CD4-positive, alpha-beta T cell treated with Interleukin-17A for 4 hours (primary cell): ENCODE measurements around the gene TXNDC17.
"Not testable (repeated sequence)": the region's sequence is repeated elsewhere in the genome, so short reads cannot be mapped to it uniquely, and the experiment has no call there.

Source experiments
- DNase-seq: peaks from one replicate; pipeline ENCODE4 v3.0.0-alpha.2; 2020; ENCODE audit warnings: mixed read lengths

TXNDC17 gene

GRCh38 chr17:6640536-6641246 is at the start of gene TXNDC17, which contains the start of gene KIAA0753:
TSS of gene TXNDC17 (plus strand) at chr17:6641060. CDS start at chr17:6641083, 23 bp downstream.
TSS of gene KIAA0753 (minus strand) at chr17:6640711. CDS start at chr17:6635103, 5,608 bp downstream.
- peak; percentile 95 for DNase-seq

- DNase-seq, result no peak
Observed at GRCh38 chr17:6591599-6592158, 49.2 kb upstream of the TXNDC17 start.

- no peak for DNase-seq
Observed at GRCh38 chr17:6592173-6592572, 48.7 kb upstream of the TXNDC17 start.

GRCh38 chr17:6593371-6593770 is 47.5 kb upstream of the TXNDC17 start:
- not testable (repeated sequence) for DNase-seq

GRCh38 chr17:6596081-6596480 is 44.8 kb upstream of the TXNDC17 start:
- DNase-seq, result no peak

GRCh38 chr17:6596511-6596910 is 44.3 kb upstream of the TXNDC17 start:
- no peak for DNase-seq

GRCh38 chr17:6596941-6597340 is 43.9 kb upstream of the TXNDC17 start:
- DNase-seq, result no peak

- no peak for DNase-seq
Observed at GRCh38 chr17:6597727-6598126, 43.1 kb upstream of the TXNDC17 start.

GRCh38 chr17:6599364-6599763 is 41.5 kb upstream of the TXNDC17 start:
- DNase-seq, result no peak

GRCh38 chr17:6602141-6602540 is 38.7 kb upstream of the TXNDC17 start:
- DNase-seq, result no peak

GRCh38 chr17:6603744-6604325 is 37.0 kb upstream of the TXNDC17 start:
- no peak for DNase-seq

- DNase-seq, result no peak
Observed at GRCh38 chr17:6605142-6605541, 35.7 kb upstream of the TXNDC17 start.

GRCh38 chr17:6608321-6608720 is 32.5 kb upstream of the TXNDC17 start:
- DNase-seq, result no peak

GRCh38 chr17:6610011-6610410 is 30.8 kb upstream of the TXNDC17 start:
- DNase-seq, result no peak

GRCh38 chr17:6611231-6611630 is 29.6 kb upstream of the TXNDC17 start:
- DNase-seq, result no peak

GRCh38 chr17:6623941-6624340 is 16.9 kb upstream of the TXNDC17 start:
- DNase-seq, result no peak

- DNase-seq, result no peak
Observed at GRCh38 chr17:6626616-6627015, 14.2 kb upstream of the TXNDC17 start.

- no peak for DNase-seq
Observed at GRCh38 chr17:6627019-6627418, 13.8 kb upstream of the TXNDC17 start.

GRCh38 chr17:6630390-6630789 is 10.5 kb upstream of the TXNDC17 start:
- DNase-seq, result no peak

GRCh38 chr17:6632530-6632929 is 8.3 kb upstream of the TXNDC17 start:
- no peak for DNase-seq

GRCh38 chr17:6633263-6633662 is 7.6 kb upstream of the TXNDC17 start:
- no peak for DNase-seq

GRCh38 chr17:6636105-6636504 is 4.8 kb upstream of the TXNDC17 start:
- no peak for DNase-seq

GRCh38 chr17:6636616-6637457 is 4.0 kb upstream of the TXNDC17 start:
- no peak for DNase-seq
